ENCODE data around the gene TRPM7.

DNA sequence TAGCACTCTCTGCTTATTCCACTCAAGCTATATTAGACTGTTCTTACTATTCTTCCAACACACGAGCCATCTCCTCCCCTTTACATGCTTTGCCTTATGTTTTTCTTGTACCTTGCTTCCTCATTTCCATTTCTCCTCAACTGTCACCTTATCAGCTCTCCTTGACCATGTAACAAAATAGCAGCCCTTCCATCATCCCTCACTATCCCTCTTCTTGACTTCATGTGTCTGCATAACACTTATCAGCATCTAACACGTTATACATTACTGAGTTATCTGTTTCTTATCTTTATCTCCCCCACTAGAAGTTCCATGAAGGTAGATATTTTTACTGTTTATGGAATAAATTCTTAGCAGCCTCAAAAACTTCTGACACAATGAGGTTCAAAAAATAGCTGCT lies 45.3 kb downstream of the TRPM7 start:
- TF ChIP-seq, protein P1, sequence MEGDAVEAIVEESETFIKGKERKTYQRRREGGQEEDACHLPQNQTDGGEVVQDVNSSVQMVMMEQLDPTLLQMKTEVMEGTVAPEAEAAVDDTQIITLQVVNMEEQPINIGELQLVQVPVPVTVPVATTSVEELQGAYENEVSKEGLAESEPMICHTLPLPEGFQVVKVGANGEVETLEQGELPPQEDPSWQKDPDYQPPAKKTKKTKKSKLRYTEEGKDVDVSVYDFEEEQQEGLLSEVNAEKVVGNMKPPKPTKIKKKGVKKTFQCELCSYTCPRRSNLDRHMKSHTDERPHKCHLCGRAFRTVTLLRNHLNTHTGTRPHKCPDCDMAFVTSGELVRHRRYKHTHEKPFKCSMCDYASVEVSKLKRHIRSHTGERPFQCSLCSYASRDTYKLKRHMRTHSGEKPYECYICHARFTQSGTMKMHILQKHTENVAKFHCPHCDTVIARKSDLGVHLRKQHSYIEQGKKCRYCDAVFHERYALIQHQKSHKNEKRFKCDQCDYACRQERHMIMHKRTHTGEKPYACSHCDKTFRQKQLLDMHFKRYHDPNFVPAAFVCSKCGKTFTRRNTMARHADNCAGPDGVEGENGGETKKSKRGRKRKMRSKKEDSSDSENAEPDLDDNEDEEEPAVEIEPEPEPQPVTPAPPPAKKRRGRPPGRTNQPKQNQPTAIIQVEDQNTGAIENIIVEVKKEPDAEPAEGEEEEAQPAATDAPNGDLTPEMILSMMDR (IDR thresholded peaks at IDR 0.05; ENCODE audit: low read depth, low read length, poor library complexity, severe bottlenecking), result no peak
- TF ChIP-seq EZH2phosphoT487 (IDR thresholded peaks at IDR 0.05; ENCODE audit: borderline replicate concordance, low read length), result no peak
